H1 (cell line): ENCODE results near the gene PAQR8. TPM values are rescaled to one million over a fixed set of nuclear protein-coding genes. Genes with fewer than 3 reads are reported as not detected.

Source experiments
- CTCF ChIA-PET: fragments of 300-600 bp; sonication (Branson Sonifier 250); formaldehyde crosslinking; loops from one replicate; lab custom pipeline; 2021; ENCODE audit not compliant: partially characterized antibody; lab: Charles Lee
- POLR2A ChIA-PET: fragments of 300-600 bp; sonication (Branson Sonifier 250); formaldehyde crosslinking; loops from one replicate; lab custom pipeline; 2021; ENCODE audit warnings: inconsistent platforms; ENCODE audit not compliant: partially characterized antibody; lab: Charles Lee
- DNase-seq, 2 experiments: peaks; one replicate each; pipeline versions ENCODE4 v3.0.0 to v3.0.0-alpha.2; 2010 to 2022; ENCODE audit warnings: low spot score in 2 of 2, low read depth in 1 of 2, mixed read lengths in 1 of 2
- FAIRE-seq: peaks from 2 replicates; lab custom pipeline; 2011; peaks lifted over from hg19 to GRCh38; lab: Jason Lieb, UNC
- H2AFZ ChIP-seq: 2 replicates; pipeline ENCODE4 v1.8.1; 2012; ENCODE audit warnings: low read length, inconsistent platforms
- H2AK5ac ChIP-seq: 2 replicates; pipeline ENCODE4 v1.6.1; 2013; ENCODE audit warnings: low read depth, low read length
- H2BK120ac ChIP-seq: replicated peaks from 2 replicates; pipeline ENCODE3; 2013; ENCODE audit warnings: low read depth, low read length, inconsistent platforms
- H2BK12ac ChIP-seq: 2 replicates; pipeline ENCODE4 v1.6.1; 2013; ENCODE audit warnings: low read depth, low read length
- H2BK15ac ChIP-seq: 2 replicates; pipeline ENCODE4 v1.6.1; 2013; ENCODE audit warnings: low read length
- H2BK20ac ChIP-seq: 2 replicates; pipeline ENCODE4 v1.6.1; 2013; ENCODE audit warnings: low read length
- H2BK5ac ChIP-seq: 2 replicates; pipeline ENCODE4 v1.6.1; 2013; ENCODE audit warnings: low read depth, low read length
- H3K14ac ChIP-seq: 2 replicates; pipeline ENCODE4 v1.6.1; 2013; ENCODE audit warnings: inconsistent platforms; ENCODE audit not compliant: insufficient read length
- H3K18ac ChIP-seq: 2 replicates; pipeline ENCODE4 v1.6.1; 2013; ENCODE audit warnings: low read length; ENCODE audit errors: extremely low read depth
- H3K23ac ChIP-seq: 2 replicates; pipeline ENCODE4 v1.6.1; 2013; ENCODE audit warnings: inconsistent platforms; ENCODE audit not compliant: insufficient read length
- H3K23me2 ChIP-seq: 2 replicates; pipeline ENCODE4 v1.6.1; 2013; ENCODE audit warnings: low read depth, low read length
- H3K27ac ChIP-seq: 2 replicates; pipeline ENCODE4 v1.6.1; 2011; ENCODE audit warnings: low read depth, low read length, inconsistent platforms
- H3K27me3 ChIP-seq, 4 experiments: replicated peaks in 1 of 4; 1 replicate in 1 of 4; 2 replicates in 3 of 4; pipeline versions ENCODE4 v1.6.1 to v1.8.1; 2011 to 2013; ENCODE audit warnings: low read length in 3 of 4, mild to moderate bottlenecking in 3 of 4, inconsistent platforms in 2 of 4, mixed read lengths in 2 of 4, moderate library complexity in 1 of 4; ENCODE audit not compliant: control insufficient read depth in 3 of 4, insufficient read depth in 3 of 4; ENCODE audit errors: extremely low read depth in 1 of 4
- H3K36me3 ChIP-seq, 4 experiments: 2 replicates each; pipeline versions ENCODE4 v1.6.1 to v1.8.1; 2011 to 2013; ENCODE audit warnings: mild to moderate bottlenecking in 4 of 4, low read length in 3 of 4, moderate library complexity in 2 of 4, control low read depth in 1 of 4, inconsistent platforms in 1 of 4; ENCODE audit not compliant: insufficient read depth in 4 of 4, control insufficient read depth in 2 of 4
- H3K4ac ChIP-seq: replicated peaks from 2 replicates; pipeline ENCODE3; 2013; ENCODE audit warnings: low read length, low read depth, mixed read lengths, inconsistent platforms; ENCODE audit not compliant: insufficient read length
- H3K4me1 ChIP-seq, 4 experiments: replicated peaks in 1 of 4; 1 replicate in 1 of 4; 2 replicates in 3 of 4; pipeline versions ENCODE4 v1.6.1 to v1.8.1; 2011 to 2013; ENCODE audit warnings: low read length in 3 of 4, inconsistent platforms in 2 of 4, mixed read lengths in 1 of 4; ENCODE audit not compliant: insufficient read depth in 4 of 4, control insufficient read depth in 3 of 4
- H3K4me2 ChIP-seq, 2 experiments: 2 replicates each; pipeline versions ENCODE4 v1.6.1 to v1.8.1; 2011 to 2013; ENCODE audit warnings: low read depth in 2 of 2, low read length in 2 of 2, control low read depth in 1 of 2, inconsistent platforms in 1 of 2, mild to moderate bottlenecking in 1 of 2; ENCODE audit not compliant: insufficient read depth in 1 of 2
- H3K4me3 ChIP-seq, 4 experiments: fragments of 200-600, 300-600 bp in 1 of 4; sonication (generic), shearing (Covaris generic), sonication (Bioruptor Twin) in 1 of 4; 2 replicates each; pipeline versions ENCODE4 v1.5.1 to v1.8.1; 2011 to 2016; ENCODE audit warnings: low read length in 4 of 4, low read depth in 3 of 4, control low read depth in 2 of 4, inconsistent platforms in 2 of 4, mild to moderate bottlenecking in 2 of 4, mixed read lengths in 1 of 4, moderate library complexity in 1 of 4; ENCODE audit not compliant: insufficient read depth in 2 of 4; ENCODE audit errors: extremely low read depth in 1 of 4
- H3K56ac ChIP-seq: replicated peaks from 2 replicates; pipeline ENCODE3; 2013; ENCODE audit warnings: low read depth, mild to moderate bottlenecking, mixed read lengths, low read length, inconsistent platforms; ENCODE audit not compliant: insufficient read length
- H3K79me1 ChIP-seq: 2 replicates; pipeline ENCODE4 v1.6.1; 2013; ENCODE audit warnings: low read depth, low read length, control low read depth
- H3K79me2 ChIP-seq, 2 experiments: 2 replicates each; pipeline versions ENCODE4 v1.6.1 to v1.8.1; 2012 to 2013; ENCODE audit warnings: low read length in 2 of 2, mild to moderate bottlenecking in 2 of 2, inconsistent platforms in 1 of 2; ENCODE audit not compliant: insufficient read depth in 2 of 2, control insufficient read depth in 1 of 2
- H3K9ac ChIP-seq, 4 experiments: replicated peaks in 1 of 4; 1 replicate in 1 of 4; 2 replicates in 3 of 4; pipeline versions ENCODE4 v1.6.1 to v1.8.1; 2011 to 2013; ENCODE audit warnings: low read depth in 3 of 4, low read length in 3 of 4, control low read depth in 2 of 4, mild to moderate bottlenecking in 2 of 4, moderate library complexity in 2 of 4, inconsistent platforms in 1 of 4; ENCODE audit errors: extremely low read depth in 1 of 4
- H3K9me3 ChIP-seq, 2 experiments: 2 replicates each; pipeline versions ENCODE4 v1.6.1 to v1.8.1; 2012 to 2013; ENCODE audit warnings: mild to moderate bottlenecking in 2 of 2, moderate library complexity in 2 of 2, control low read depth in 1 of 2, inconsistent platforms in 1 of 2, low read depth in 1 of 2, low read length in 1 of 2, mixed read lengths in 1 of 2; ENCODE audit not compliant: insufficient read depth in 2 of 2
- H4K20me1 ChIP-seq, 2 experiments: replicated peaks in 1 of 2; 2 replicates each; pipeline versions ENCODE3 to v1.8.1; 2011 to 2013; ENCODE audit warnings: inconsistent platforms in 2 of 2, low read length in 2 of 2, mild to moderate bottlenecking in 1 of 2; ENCODE audit not compliant: insufficient read depth in 2 of 2, control insufficient read depth in 1 of 2
- H4K5ac ChIP-seq: 2 replicates; pipeline ENCODE4 v1.6.1; 2013; ENCODE audit warnings: low read length, low read depth, mixed read lengths, inconsistent platforms; ENCODE audit not compliant: insufficient read length
- H4K8ac ChIP-seq: 2 replicates; pipeline ENCODE4 v1.8.0; 2013; ENCODE audit warnings: mild to moderate bottlenecking, moderate library complexity, low read length, inconsistent platforms; ENCODE audit not compliant: insufficient read depth; ENCODE audit errors: extremely low read depth
- H4K91ac ChIP-seq: replicated peaks from 2 replicates; pipeline ENCODE3; 2013; ENCODE audit warnings: low read length, mixed read lengths, inconsistent platforms; ENCODE audit not compliant: insufficient read length
- BACH1 ChIP-seq: IDR thresholded peaks from 2 replicates; pipeline ENCODE4 v1.6.1; 2012; ENCODE audit warnings: low read length, improper control_type of control experiment
- BCL11A ChIP-seq, 2 experiments: IDR thresholded peaks; one replicate each; pipeline ENCODE4 v1.6.1; 2011; ENCODE audit warnings: low read depth in 2 of 2, low read length in 2 of 2, mild to moderate bottlenecking in 2 of 2
- CBX8 ChIP-seq: fragments of 300-800, 300-1000 bp; sonication (generic); IDR thresholded peaks from 2 replicates; pipeline ENCODE4 v1.7.1; 2016; ENCODE audit warnings: low read depth, low read length, borderline replicate concordance
- CEBPB ChIP-seq: IDR thresholded peaks from 2 replicates; pipeline ENCODE4 v1.6.1; 2012; ENCODE audit warnings: low read depth, low read length
- CHD1 ChIP-seq: IDR thresholded peaks from 2 replicates; pipeline ENCODE4 v1.6.1; 2012; ENCODE audit warnings: low read depth, low read length, improper control_type of control experiment
- CTBP2 ChIP-seq: IDR thresholded peaks from 2 replicates; pipeline ENCODE4 v1.7.0; 2011; ENCODE audit warnings: borderline replicate concordance, mild to moderate bottlenecking, moderate library complexity, mixed read lengths, low read length; ENCODE audit not compliant: insufficient read depth, insufficient read length
- EP300 ChIP-seq, 2 experiments: IDR thresholded peaks; 1 replicate in 1 of 2; 2 replicates in 1 of 2; pipeline ENCODE4 v1.6.1; 2011 to 2012; ENCODE audit warnings: low read depth in 2 of 2, low read length in 2 of 2, mild to moderate bottlenecking in 2 of 2, borderline replicate concordance in 1 of 2, inconsistent platforms in 1 of 2, moderate library complexity in 1 of 2
- GABPA ChIP-seq: IDR thresholded peaks from 2 replicates; pipeline ENCODE4 v1.6.1; 2011; ENCODE audit warnings: mild to moderate bottlenecking, low read length, moderate library complexity, borderline replicate concordance; ENCODE audit not compliant: insufficient read depth
- GTF2F1 ChIP-seq: IDR thresholded peaks from 2 replicates; pipeline ENCODE4 v1.6.1; 2012; ENCODE audit warnings: low read depth, low read length, improper control_type of control experiment, borderline replicate concordance
- KDM5A ChIP-seq: fragments of 200-600 bp; IDR thresholded peaks from 2 replicates; pipeline ENCODE4 v1.7.1; 2012; ENCODE audit warnings: mild to moderate bottlenecking, low read length, inconsistent platforms, mixed read lengths
- POU5F1 ChIP-seq: IDR thresholded peaks from 2 replicates; pipeline ENCODE4 v1.6.1; 2011; ENCODE audit warnings: low read depth, mild to moderate bottlenecking, low read length, moderate library complexity
- SIX5 ChIP-seq: IDR thresholded peaks from 2 replicates; pipeline ENCODE4 v1.6.1; 2011; ENCODE audit warnings: mild to moderate bottlenecking, low read depth, low read length
- ZNF274 ChIP-seq: IDR thresholded peaks from 2 replicates; pipeline ENCODE4 v1.7.0; 2012; ENCODE audit warnings: low read length, borderline replicate concordance; ENCODE audit errors: extremely low read depth
- WGBS, 2 experiments: shearing (Covaris generic) in 1 of 2; methylation state at CpG; one replicate each; pipeline versions ENCODE4 v1.1.6 to v1.1.7; 2013 to 2015; ENCODE audit warnings: low lambda C conversion rate in 2 of 2, mixed read lengths in 2 of 2, inconsistent platforms in 1 of 2, low coverage in 1 of 2, missing lambda C conversion rate in 1 of 2; ENCODE audit not compliant: insufficient replicate concordance in 2 of 2, insufficient coverage in 1 of 2, insufficient read length in 1 of 2; ENCODE audit errors: extremely low coverage in 1 of 2, missing lambda C conversion rate in 1 of 2; 5-methylcytosine and 5-hydroxymethylcytosine counted together
- polyA plus RNA-seq, 7 experiments: library from polyadenylated mRNA; depleted of rRNA in 3 of 7; stranded (reverse) in 5 of 7; unstranded in 2 of 7; fragments of >200 nt in 5 of 7; fragments of 200-250 nt in 2 of 7; gene quantifications; 1 replicate in 5 of 7; 2 replicates in 1 of 7; 4 replicates in 1 of 7; pipeline versions ENCODE4 v1.2.1 to v1.2.3, GENCODE V29; 2011 to 2013; ENCODE audit warnings: missing spikeins in 2 of 7, mixed read lengths in 2 of 7
- total RNA-seq: library from RNA; stranded (reverse); fragmentation: NEBNext Ultra II Directional; extraction: Animal tissue kit (Norgen Biotek cat#: 25700); gene quantifications from 2 replicates; pipeline ENCODE4 v1.2.1, GENCODE V29; 2021

PAQR8 gene
- total and polyA plus RNA-seq, 2 of the 8 experiments (the other 6 are each of a cell fraction or from before 2014, with no cell fraction given), result 7.6 to 9.6 TPM

- H2AFZ ChIP-seq, result no peak overlapping the region
- no peak for DNase-seq
- no peak overlapping the region for H2BK20ac ChIP-seq
- H3K9ac ChIP-seq, result no peak overlapping the region
- no peak overlapping the region for H2BK12ac ChIP-seq
- H4K8ac ChIP-seq, result no peak overlapping the region
- WGBS, 2 experiments, result 87% methylated on average over 2 of the region's 2 CpGs; no CpG with 5 or more reads in 1 of the 2 experiments
- no peak overlapping the region for H3K4ac ChIP-seq
- no peak overlapping the region for H3K56ac ChIP-seq
- no peaks in the 10 kb centered on the region for H3K9me3 ChIP-seq
- H4K20me1 ChIP-seq, result no peaks in the 10 kb centered on the region
- H3K23me2 ChIP-seq, result no peaks in the 10 kb centered on the region
- H2AK5ac ChIP-seq, result no peak overlapping the region
- H3K23ac ChIP-seq, result no peak overlapping the region
- no peaks in the 10 kb centered on the region for H3K79me1 ChIP-seq
- no peak overlapping the region for H3K4me2 ChIP-seq
- CTCF ChIA-PET, result interaction anchor here (0.8 to 1.1 kb wide), 2 partner anchors 10 to 55 kb away, joined by 3 to 4 read pairs; no protein-coding TSS in a partner anchor
- H4K91ac ChIP-seq, result no peak overlapping the region
- no peak overlapping the region for H3K4me3 ChIP-seq
- POLR2A ChIA-PET, result interaction anchor here (0.6 to 0.8 kb wide), 2 partner anchors 58 to 218 kb away, joined by 3 read pairs; no protein-coding TSS in a partner anchor
- H3K79me2 ChIP-seq, result no peaks in the 10 kb centered on the region
- H3K36me3 ChIP-seq, result no peaks in the 10 kb centered on the region
- H4K5ac ChIP-seq, result no peak overlapping the region
- no peaks in the 10 kb centered on the region for H3K27me3 ChIP-seq
- H2BK120ac ChIP-seq, result no peak overlapping the region
- no peak overlapping the region for H3K14ac ChIP-seq
- no peak overlapping the region for H2BK5ac ChIP-seq
- FAIRE-seq, result no peak
- no peak overlapping the region for H3K27ac ChIP-seq
- H3K18ac ChIP-seq, result no peak overlapping the region
- no peak overlapping the region for H2BK15ac ChIP-seq
- no peaks in the 10 kb centered on the region for H3K4me1 ChIP-seq
- no peak for TF ChIP-seq GABPA
- TF ChIP-seq EP300 (IDR thresholded peaks at IDR 0.05; ENCODE audit: borderline replicate concordance in 1 of 2, low read depth in 2 of 2, low read length in 2 of 2), result no peak
- no peak for TF ChIP-seq SIX5
- no peak for TF ChIP-seq ZNF274
- no peak for TF ChIP-seq CEBPB
- TF ChIP-seq CBX8, result no peak
- no peak for TF ChIP-seq CTBP2
- no peak for TF ChIP-seq POU5F1
- TF ChIP-seq BACH1, result no peak
- TF ChIP-seq CHD1, result no peak
- TF ChIP-seq BCL11A (IDR thresholded peaks at IDR 0.05; ENCODE audit: low read depth in 2 of 2, low read length in 2 of 2), result no peak
- TF ChIP-seq GTF2F1, result no peak
- no peak for TF ChIP-seq KDM5A
Observed at GRCh38 chr6:52341561-52342260, 20.2 kb upstream of the PAQR8 start.
